ENCODE measurements around the gene CBX7. TPM values are rescaled to one million over a fixed set of nuclear protein-coding genes. Genes with fewer than 3 reads are reported as not detected.
A peak's percentile ranks its signal among the peaks of the same experiment; 100 is the strongest.

Gene CBX7
- polyA plus RNA-seq, 3 donors: 3.1 to 18.0 (median 4.0) TPM

- WGBS (ENCODE audit: insufficient coverage): 80% methylated on average over 1 of the region's 16 CpGs
- Histone ChIP-seq H3K4me1 (ENCODE audit: control insufficient read depth in 1 of 2, insufficient read depth in 2 of 2, low read length in 2 of 2) (peaks cover 19 to 25% of the 10 kb centered on the region in 2 donors), H3K27ac (ENCODE audit: low read depth in 1 of 2, low read length in 2 of 2) (no peak overlapping the region), H3K36me3 (replicated peaks in 1 of 2; ENCODE audit: control insufficient read depth in 1 of 2, insufficient read depth in 2 of 2, low read length in 2 of 2) (peaks cover 2 to 20% of the 10 kb centered on the region in 2 donors), H3K27me3 (ENCODE audit: control insufficient read depth in 2 of 2, insufficient read depth in 2 of 2, low read length in 2 of 2) (peaks cover 19 to 32% of the 10 kb centered on the region in 2 donors), H4K20me1 (ENCODE audit: insufficient read depth, low read length) (no peaks in the 10 kb centered on the region), H3K79me2 (ENCODE audit: insufficient read depth, low read length) (no peaks in the 10 kb centered on the region), H3K9ac (ENCODE audit: insufficient read depth, low read length, poor library complexity, severe bottlenecking) (no peak overlapping the region), H2AFZ (ENCODE audit: insufficient read depth, low read depth, low read length, poor library complexity, severe bottlenecking) (peak overlapping the region; percentile 79), H3K4me2 (replicated peaks; ENCODE audit: extremely low read depth, low read length, poor library complexity, severe bottlenecking) (peak overlapping the region; percentile 89), H3K9me3 (replicated peaks in 1 of 2; ENCODE audit: control insufficient read depth in 1 of 2, insufficient read depth in 1 of 2, low read length in 2 of 2) (no peaks in the 10 kb centered on the region), H3K4me3 (replicated peaks in 1 of 3; ENCODE audit: low read depth in 2 of 3, low read length in 3 of 3) (peak overlapping the region in 2 of 3 experiments; percentile 62 to 84)
- peak overlapping the region; percentile 69 to 72 for H3K4me3 Mint-ChIP-seq
- intact Hi-C loops (cut with micrococcal nuclease): loop anchor here (5.0 kb wide), 2 partner anchors 161 to 371 kb away; partner anchors contain the start of gene ATF4 (in 1 of the 2)
- H3K4me1 Mint-ChIP-seq: peaks cover 28% of the 10 kb centered on the region
- peak in 1 of 3 donors; percentile 4 for DNase-seq
- H3K27me3 Mint-ChIP-seq (ENCODE audit: low read depth in 3 of 3): peaks cover 32 to 38% (median 34%) of the 10 kb centered on the region in 3 donors
- H3K9me3 Mint-ChIP-seq: peaks cover 0 to 6% (median 5%) of the 10 kb centered on the region in 7 donors
- H3K36me3 Mint-ChIP-seq: peaks cover 11 to 16% of the 10 kb centered on the region in 2 donors
- peak overlapping the region in 2 of 7 donors; percentile 37 to 45 for H3K27ac Mint-ChIP-seq
- TF ChIP-seq CTCF (IDR thresholded peaks at IDR 0.05): no peak
Measured at GRCh38 chr22:39151329-39151975, 1.0 kb downstream of the CBX7 start.

DNA sequence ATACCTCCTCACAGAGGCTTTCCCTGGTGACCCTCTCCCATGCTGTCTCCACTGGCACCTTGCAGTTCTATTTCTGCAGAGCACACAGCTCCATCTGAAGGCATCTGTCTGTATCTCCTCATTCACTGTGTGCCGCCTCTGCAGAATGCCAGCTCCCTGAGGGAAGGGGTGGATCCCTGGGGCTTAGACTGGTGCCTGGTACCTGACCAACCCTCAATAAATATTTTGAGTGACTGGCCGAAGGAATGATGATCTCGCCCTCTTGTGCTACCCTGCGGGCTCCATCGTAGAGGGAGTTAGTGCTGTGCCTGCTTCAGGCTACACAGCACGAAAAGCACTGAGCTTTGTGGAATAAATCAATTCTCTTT lies 1.6 kb downstream of the CBX7 start:
- TF ChIP-seq CTCF (IDR thresholded peaks at IDR 0.05): no peak
- DNase-seq: no peak
- peaks cover 2 to 20% of the 10 kb centered on the region in 2 donors for H3K36me3 ChIP-seq (replicated peaks in 1 of 2; ENCODE audit: control insufficient read depth in 1 of 2, insufficient read depth in 2 of 2, low read length in 2 of 2)
- H3K9ac ChIP-seq (ENCODE audit: insufficient read depth, low read length, poor library complexity, severe bottlenecking): no peak overlapping the region
- H3K36me3 Mint-ChIP-seq: peaks cover 11 to 16% of the 10 kb centered on the region in 2 donors
- peaks cover 26 to 31% of the 10 kb centered on the region in 2 donors for H3K4me1 ChIP-seq (ENCODE audit: control insufficient read depth in 1 of 2, insufficient read depth in 2 of 2, low read length in 2 of 2)
- H3K4me1 Mint-ChIP-seq: peaks cover 33% of the 10 kb centered on the region
- no peaks in the 10 kb centered on the region for H3K79me2 ChIP-seq (ENCODE audit: insufficient read depth, low read length)
- peaks cover 0 to 6% (median 5%) of the 10 kb centered on the region in 7 donors for H3K9me3 Mint-ChIP-seq
- H3K4me3 Mint-ChIP-seq: peak overlapping the region; percentile 31 to 53
- no peaks in the 10 kb centered on the region for H4K20me1 ChIP-seq (ENCODE audit: insufficient read depth, low read length)
- no peak overlapping the region for H3K4me3 ChIP-seq (replicated peaks in 1 of 3; ENCODE audit: low read depth in 2 of 3, low read length in 3 of 3)
- peaks cover 25 to 32% (median 29%) of the 10 kb centered on the region in 3 donors for H3K27me3 Mint-ChIP-seq (ENCODE audit: low read depth in 3 of 3)
- no peak overlapping the region for H3K27ac ChIP-seq (ENCODE audit: low read depth in 1 of 2, low read length in 2 of 2)
- intact Hi-C loops (cut with micrococcal nuclease): loop anchor here (5.0 kb wide), 2 partner anchors 161 to 371 kb away; partner anchors contain the start of gene ATF4 (in 1 of the 2)
- WGBS (ENCODE audit: insufficient coverage): no CpG with 5 or more reads among the region's 6 CpGs
- H3K4me2 ChIP-seq (replicated peaks; ENCODE audit: extremely low read depth, low read length, poor library complexity, severe bottlenecking): peak overlapping the region; percentile 89
- H2AFZ ChIP-seq (ENCODE audit: insufficient read depth, low read depth, low read length, poor library complexity, severe bottlenecking): no peak overlapping the region
- peaks cover 19 to 30% of the 10 kb centered on the region in 2 donors for H3K27me3 ChIP-seq (ENCODE audit: control insufficient read depth in 2 of 2, insufficient read depth in 2 of 2, low read length in 2 of 2)
- peak overlapping the region in 3 of 7 donors; percentile 32 to 46 (median 42) for H3K27ac Mint-ChIP-seq
- no peaks in the 10 kb centered on the region for H3K9me3 ChIP-seq (replicated peaks in 1 of 2; ENCODE audit: control insufficient read depth in 1 of 2, insufficient read depth in 1 of 2, low read length in 2 of 2)

Data from CD14-positive monocyte (primary cell).